ENCODE results near the gene SEMA4D. TPM values are rescaled to one million over a fixed set of nuclear protein-coding genes. Genes with fewer than 3 reads are reported as not detected.

Gene SEMA4D
- total RNA-seq, 3 donors from 2014 or later = 20.9 to 26.9 (median 23.1) TPM

DNA sequence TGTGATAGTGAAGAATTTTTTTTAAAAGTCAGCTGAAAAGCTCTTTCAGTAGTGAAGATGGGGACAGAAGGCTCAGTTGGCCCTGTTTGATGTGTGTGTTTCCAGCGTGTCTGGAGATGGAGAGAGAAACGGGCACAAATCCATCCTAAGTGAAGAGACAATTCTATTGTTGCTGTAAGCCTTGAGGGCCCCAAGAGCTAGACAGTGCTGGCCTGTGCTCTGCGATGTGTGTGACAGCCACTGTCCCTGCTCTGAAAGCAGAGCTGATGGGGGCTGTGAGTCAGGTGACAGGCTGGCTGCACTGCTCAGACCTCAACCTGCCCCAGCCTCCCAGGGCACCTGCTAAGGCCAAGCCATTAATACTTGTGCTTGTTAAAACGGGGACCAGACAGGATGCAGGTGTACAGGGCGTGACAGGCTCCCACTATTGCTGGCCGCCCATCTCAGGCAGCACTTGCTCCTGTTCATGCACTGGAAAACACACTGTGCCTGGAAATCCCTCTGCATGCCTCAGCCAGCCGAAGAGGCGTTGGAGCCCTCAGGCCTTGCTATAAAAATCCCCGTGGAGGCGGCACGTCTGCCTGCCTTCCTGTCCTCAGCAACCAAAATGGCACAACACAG lies 44.6 kb upstream of the SEMA4D start:
- TF ChIP-seq, protein P1, sequence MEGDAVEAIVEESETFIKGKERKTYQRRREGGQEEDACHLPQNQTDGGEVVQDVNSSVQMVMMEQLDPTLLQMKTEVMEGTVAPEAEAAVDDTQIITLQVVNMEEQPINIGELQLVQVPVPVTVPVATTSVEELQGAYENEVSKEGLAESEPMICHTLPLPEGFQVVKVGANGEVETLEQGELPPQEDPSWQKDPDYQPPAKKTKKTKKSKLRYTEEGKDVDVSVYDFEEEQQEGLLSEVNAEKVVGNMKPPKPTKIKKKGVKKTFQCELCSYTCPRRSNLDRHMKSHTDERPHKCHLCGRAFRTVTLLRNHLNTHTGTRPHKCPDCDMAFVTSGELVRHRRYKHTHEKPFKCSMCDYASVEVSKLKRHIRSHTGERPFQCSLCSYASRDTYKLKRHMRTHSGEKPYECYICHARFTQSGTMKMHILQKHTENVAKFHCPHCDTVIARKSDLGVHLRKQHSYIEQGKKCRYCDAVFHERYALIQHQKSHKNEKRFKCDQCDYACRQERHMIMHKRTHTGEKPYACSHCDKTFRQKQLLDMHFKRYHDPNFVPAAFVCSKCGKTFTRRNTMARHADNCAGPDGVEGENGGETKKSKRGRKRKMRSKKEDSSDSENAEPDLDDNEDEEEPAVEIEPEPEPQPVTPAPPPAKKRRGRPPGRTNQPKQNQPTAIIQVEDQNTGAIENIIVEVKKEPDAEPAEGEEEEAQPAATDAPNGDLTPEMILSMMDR (IDR thresholded peaks at IDR 0.05) = no peak
- no peaks in the 10 kb centered on the region for H3K36me3 ChIP-seq (ENCODE audit: low read depth)
- H3K4me1 ChIP-seq (ENCODE audit: low read depth) = no peaks in the 10 kb centered on the region
- ATAC-seq (peak; percentile 33), DNase-seq (no peak)
- intact Hi-C loops (cut with DNase I, micrococcal nuclease) = loop anchor here in 1 of 2 donors (10.0 kb wide), 1 partner anchor 128 kb away; no protein-coding TSS in a partner anchor
- no peak overlapping the region for H3K4me3 ChIP-seq
- H3K9me3 ChIP-seq = peaks cover 3% of the 10 kb centered on the region

DNA sequence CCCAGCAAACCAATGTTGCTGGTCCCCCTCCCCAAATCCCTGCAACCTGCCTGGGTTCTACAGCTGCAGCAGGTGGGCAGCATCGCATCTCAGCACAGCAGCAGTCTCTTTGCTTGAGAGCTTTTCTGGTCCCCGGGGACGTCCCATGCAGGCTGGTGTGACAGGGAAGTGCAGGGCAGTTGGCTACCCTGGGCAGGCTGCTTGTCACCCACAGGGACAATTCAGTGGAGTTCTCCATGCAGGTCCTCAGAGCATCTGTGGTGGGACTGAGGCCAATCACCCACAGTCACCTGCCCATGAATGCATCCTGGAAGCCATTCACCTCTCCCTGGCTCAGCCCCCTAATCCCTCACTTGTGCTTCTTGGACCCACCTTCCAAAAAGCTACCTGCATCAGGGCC lies 43.9 kb upstream of the SEMA4D start:
- no peaks in the 10 kb centered on the region for H3K36me3 ChIP-seq (ENCODE audit: low read depth)
- H3K4me1 ChIP-seq (ENCODE audit: low read depth) = no peaks in the 10 kb centered on the region
- H3K9me3 ChIP-seq = peaks cover 3% of the 10 kb centered on the region
- TF ChIP-seq, protein P1 (IDR thresholded peaks at IDR 0.05) = no peak
- ATAC-seq = peak; percentile 21
- no peak overlapping the region for H3K4me3 ChIP-seq
- intact Hi-C loops (cut with DNase I, micrococcal nuclease) = loop anchor here in 1 of 2 donors (10.0 kb wide), 1 partner anchor 127 kb away; no protein-coding TSS in a partner anchor
- DNase-seq = no peak

DNA sequence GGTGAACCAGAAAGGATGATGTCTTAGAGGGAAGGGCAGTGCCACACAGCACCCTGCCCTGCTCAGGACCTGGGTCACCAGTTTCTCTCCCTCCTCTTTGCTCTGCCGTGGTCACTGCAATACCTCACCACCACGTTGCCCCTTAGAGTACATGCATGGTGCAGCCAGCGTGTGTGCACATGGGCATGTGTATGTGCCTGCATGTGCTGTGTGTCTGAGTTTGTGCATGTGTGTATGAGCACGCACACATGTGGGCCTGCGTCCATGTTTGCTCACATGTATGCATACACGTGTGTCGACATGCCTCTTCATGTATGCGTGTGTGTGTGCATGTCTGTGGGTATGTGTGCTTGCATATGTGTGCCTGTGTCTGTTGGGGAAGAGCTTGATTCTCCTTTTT lies 41.5 kb upstream of the SEMA4D start:
- intact Hi-C loops (cut with DNase I, micrococcal nuclease) = no loop called here
- DNase-seq (no peak), ATAC-seq (no peak)
- H3K4me3 ChIP-seq = no peak overlapping the region
- TF ChIP-seq, protein P1 (IDR thresholded peaks at IDR 0.05) = no peak
- H3K4me1 ChIP-seq (ENCODE audit: low read depth) = no peaks in the 10 kb centered on the region
- H3K9me3 ChIP-seq = no peaks in the 10 kb centered on the region
- no peaks in the 10 kb centered on the region for H3K36me3 ChIP-seq (ENCODE audit: low read depth)

DNA sequence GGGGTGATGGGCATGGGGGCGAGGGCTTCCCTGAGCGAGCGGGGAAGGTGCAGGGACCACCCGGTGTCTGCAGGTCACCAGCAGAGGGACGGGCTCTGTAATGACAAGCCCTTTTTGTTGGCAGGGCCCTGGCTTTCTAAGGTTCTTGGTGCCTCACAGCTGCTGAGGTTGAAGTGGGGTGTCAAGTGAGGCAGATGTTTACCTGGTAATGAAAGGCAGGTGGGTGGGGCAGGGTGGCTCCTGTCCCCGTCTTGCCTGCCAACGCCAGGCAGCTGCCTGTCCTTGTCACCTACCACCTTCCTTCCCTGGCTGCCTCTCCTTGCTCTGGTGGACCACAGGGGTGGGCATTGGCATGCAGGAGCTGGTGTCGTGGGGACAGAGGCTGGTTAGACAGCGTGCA lies 41.0 kb upstream of the SEMA4D start:
- H3K9me3 ChIP-seq = no peaks in the 10 kb centered on the region
- TF ChIP-seq, protein P1 (IDR thresholded peaks at IDR 0.05) = no peak
- H3K4me1 ChIP-seq (ENCODE audit: low read depth) = no peaks in the 10 kb centered on the region
- no peak overlapping the region for H3K4me3 ChIP-seq
- ATAC-seq (no peak), DNase-seq (no peak)
- no peaks in the 10 kb centered on the region for H3K36me3 ChIP-seq (ENCODE audit: low read depth)
- intact Hi-C loops (cut with DNase I, micrococcal nuclease) = no loop called here

DNA sequence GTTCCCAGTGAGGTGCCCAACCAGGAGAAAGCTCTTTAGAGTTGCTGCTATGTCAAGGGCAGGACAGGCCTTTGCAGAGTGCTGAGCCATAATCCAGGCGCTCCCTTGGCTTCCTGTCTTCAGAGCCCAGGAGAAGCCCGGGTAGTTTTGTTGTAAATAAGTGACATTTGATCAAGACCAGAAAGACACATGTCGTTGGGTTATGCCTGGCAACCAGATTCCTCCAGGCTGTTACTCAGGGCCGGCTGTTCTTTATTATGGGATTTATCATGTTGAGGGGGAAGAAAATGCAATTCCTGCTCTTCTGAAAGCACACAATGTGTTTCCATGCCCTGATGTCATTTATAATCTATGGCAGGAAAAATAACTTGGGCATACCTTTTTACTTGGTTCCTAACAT lies 39.3 kb upstream of the SEMA4D start:
- no peak for DNase-seq
- TF ChIP-seq, protein P1 (IDR thresholded peaks at IDR 0.05) = no peak
- H3K9me3 ChIP-seq = no peaks in the 10 kb centered on the region
- no peaks in the 10 kb centered on the region for H3K4me1 ChIP-seq (ENCODE audit: low read depth)
- intact Hi-C loops (cut with DNase I, micrococcal nuclease) = no loop called here
- no peak for ATAC-seq
- no peaks in the 10 kb centered on the region for H3K36me3 ChIP-seq (ENCODE audit: low read depth)
- no peak overlapping the region for H3K4me3 ChIP-seq

All from mucosa of descending colon (tissue), 3 donors.